Endothelial cell of umbilical vein (primary cell): ENCODE data around the gene MAN2B2.

Source experiments
- CTCF ChIP-seq, 2 donors: IDR thresholded peaks; 1 replicate in 1 of 2; 2 replicates in 1 of 2; pipeline ENCODE4 v1.5.1; 2011; ENCODE audit warnings: low read length in 2 of 2, mild to moderate bottlenecking in 2 of 2, moderate library complexity in 2 of 2, control low read depth in 1 of 2, inconsistent platforms in 1 of 2, low read depth in 1 of 2; ENCODE audit not compliant: insufficient read depth in 1 of 2; ENCODE audit errors: extremely low read depth in 1 of 2
- EZH2 ChIP-seq: IDR thresholded peaks from 2 replicates; pipeline ENCODE4 v1.6.1; 2012; ENCODE audit warnings: borderline replicate concordance, low read depth, mild to moderate bottlenecking, moderate library complexity, low read length, inconsistent platforms; ENCODE audit not compliant: severe bottlenecking
- GATA2 ChIP-seq: IDR thresholded peaks from 2 replicates; pipeline ENCODE4 v1.7.0; 2011; ENCODE audit warnings: low read depth, mild to moderate bottlenecking, moderate library complexity, mixed read lengths, low read length; ENCODE audit not compliant: insufficient read length, insufficient read depth
- JUN ChIP-seq: IDR thresholded peaks from 2 replicates; pipeline ENCODE4 v1.6.1; 2011; ENCODE audit warnings: borderline replicate concordance, low read depth; ENCODE audit not compliant: insufficient read length, insufficient read depth
- MAX ChIP-seq: IDR thresholded peaks from 2 replicates; pipeline ENCODE4 v1.6.1; 2011; ENCODE audit not compliant: insufficient read depth, insufficient read length
- MYC ChIP-seq: IDR thresholded peaks from one replicate; pipeline ENCODE4 v1.6.1; 2011; ENCODE audit warnings: mild to moderate bottlenecking, low read depth, low read length
- POLR2A ChIP-seq: IDR thresholded peaks from 2 replicates; pipeline ENCODE4 v1.6.1; 2012; ENCODE audit warnings: low read depth, mild to moderate bottlenecking, control low read depth, low read length
- POLR2AphosphoS5 ChIP-seq: IDR thresholded peaks from 2 replicates; pipeline ENCODE4 v1.6.1; 2012; ENCODE audit warnings: low read depth, mild to moderate bottlenecking, control low read depth, low read length, moderate library complexity; ENCODE audit not compliant: insufficient read depth

GRCh38 chr4:6535706-6536105, 39.3 kb upstream of the MAN2B2 start:
- TF ChIP-seq CTCF (IDR thresholded peaks at IDR 0.05; ENCODE audit: extremely low read depth in 1 of 2, insufficient read depth in 1 of 2, low read depth in 1 of 2, low read length in 2 of 2), result no peak
- TF ChIP-seq POLR2AphosphoS5, result no peak
- TF ChIP-seq GATA2, result no peak
- TF ChIP-seq MAX, result no peak
- TF ChIP-seq JUN, result no peak
- TF ChIP-seq EZH2, result no peak
- no peak for TF ChIP-seq POLR2A
- no peak for TF ChIP-seq MYC
